GM23248 (cell line): Measurements from ENCODE around the gene TOR3A. TPM values are rescaled to one million over a fixed set of nuclear protein-coding genes. Genes with fewer than 3 reads are reported as not detected.
"Not testable (repeated sequence)": the region's sequence is repeated elsewhere in the genome, so short reads cannot be mapped to it uniquely, and the experiment has no call there.

Experiments used
- DNase-seq: peaks from one replicate; pipeline ENCODE4 v3.0.0-alpha.2; 2015
- H2AFZ ChIP-seq: fragments of 200-600 bp; sonication (generic); 2 replicates; pipeline ENCODE4 v1.6.1; 2016; ENCODE audit warnings: antibody characterized with exemption
- H3F3A ChIP-seq: fragments of 200-600 bp; sonication (generic); 2 replicates; pipeline ENCODE4 v1.6.1; 2016; ENCODE audit warnings: mild to moderate bottlenecking, antibody characterized with exemption, mixed run types; ENCODE audit not compliant: insufficient read depth
- H3K27ac ChIP-seq: fragments of 200-600 bp; sonication (generic); 2 replicates; pipeline ENCODE4 v1.5.1; 2016; ENCODE audit warnings: mild to moderate bottlenecking
- H3K27me3 ChIP-seq: fragments of 200-600 bp; sonication (generic); replicated peaks from 2 replicates; pipeline ENCODE4 v1.6.1; 2016; ENCODE audit warnings: mild to moderate bottlenecking; ENCODE audit not compliant: insufficient read depth
- H3K36me3 ChIP-seq: fragments of 200-600 bp; sonication (generic); 2 replicates; pipeline ENCODE4 v1.6.1; 2016; ENCODE audit warnings: low read depth, mild to moderate bottlenecking
- H3K4me1 ChIP-seq: fragments of 200-600 bp; sonication (generic); 2 replicates; pipeline ENCODE4 v1.6.1; 2016; ENCODE audit warnings: mild to moderate bottlenecking; ENCODE audit not compliant: insufficient read depth
- H3K4me2 ChIP-seq: fragments of 200-600 bp; sonication (generic); one replicate; pipeline ENCODE4 v1.6.1; 2016; ENCODE audit warnings: mild to moderate bottlenecking; ENCODE audit not compliant: unreplicated experiment
- H3K4me3 ChIP-seq: fragments of 200-600 bp; sonication (generic); 2 replicates; pipeline ENCODE4 v1.5.1; 2016; ENCODE audit warnings: mild to moderate bottlenecking
- H3K79me2 ChIP-seq: fragments of 200-600 bp; sonication (generic); 2 replicates; pipeline ENCODE4 v1.6.1; 2016; ENCODE audit warnings: mild to moderate bottlenecking; ENCODE audit not compliant: insufficient read depth
- H3K9ac ChIP-seq: fragments of 200-600 bp; sonication (generic); 2 replicates; pipeline ENCODE4 v1.6.1; 2016; ENCODE audit warnings: mild to moderate bottlenecking
- H3K9me2 ChIP-seq: fragments of 200-600 bp; sonication (generic); 2 replicates; pipeline ENCODE4 v1.6.1; 2016; ENCODE audit warnings: mixed run types, mild to moderate bottlenecking, moderate library complexity; ENCODE audit not compliant: insufficient read depth
- H3K9me3 ChIP-seq: fragments of 200-600 bp; sonication (generic); one replicate; pipeline ENCODE4 v1.6.1; 2017; ENCODE audit warnings: low read depth
- H4K20me1 ChIP-seq: fragments of 200-600 bp; sonication (generic); 2 replicates; pipeline ENCODE4 v1.6.0; 2016; ENCODE audit not compliant: insufficient read depth
- EZH2 ChIP-seq: fragments of 200-600 bp; sonication (generic); IDR thresholded peaks from 2 replicates; pipeline ENCODE4 v1.6.1; 2018; ENCODE audit warnings: antibody characterized with exemption, mild to moderate bottlenecking; ENCODE audit not compliant: insufficient read depth, poor library complexity, severe bottlenecking
- EZH2phosphoT487 ChIP-seq: fragments of 200-600 bp; sonication (generic); IDR thresholded peaks from 2 replicates; pipeline ENCODE4 v1.6.1; 2018; ENCODE audit warnings: antibody characterized with exemption, moderate library complexity, mild to moderate bottlenecking, low read depth; ENCODE audit not compliant: insufficient read depth
- WGBS, 2 experiments: methylation state at CpG; one replicate each; pipeline ENCODE4 v1.1.6; 2015 to 2017; ENCODE audit warnings: low lambda C conversion rate in 2 of 2, low coverage in 1 of 2; ENCODE audit errors: missing lambda C conversion rate in 2 of 2; 5-methylcytosine and 5-hydroxymethylcytosine counted together
- in situ Hi-C: fragments of 300-500 bp; cut with MboI; formaldehyde crosslinking; loops from 2 replicates; pipeline ENCODE4 v1.15.0; 2020
- polyA plus RNA-seq: library from polyadenylated mRNA; unstranded; fragments of >200 nt; fragmentation: Nextera tagmentation; extraction: Ambion mirVana; gene quantifications from 2 replicates; pipeline ENCODE4 v1.2.1, GENCODE V29; 2016
- total RNA-seq: library from RNA; depleted of rRNA; stranded (reverse); fragments of >200 nt; shearing (Covaris generic); gene quantifications from 2 replicates; pipeline ENCODE4 v1.2.3, GENCODE V29; 2014; rRNA removed

The TOR3A gene
- total RNA-seq, result 44.8 and 45.5 TPM in 2 replicates
- 22.2 and 25.1 TPM in 2 replicates for polyA plus RNA-seq

GRCh38 chr1:179081687-179082332 lies at the start of gene TOR3A:
TOR3A (plus strand) TSS chr1:179082070; CDS start chr1:179082129, 59 bp downstream.
- H3K9me2 ChIP-seq, result no peaks in the 10 kb centered on the region
- H3F3A ChIP-seq, result peaks cover 25% of the 10 kb centered on the region
- no peaks in the 10 kb centered on the region for H3K36me3 ChIP-seq
- peak; percentile 91 for DNase-seq
- 1% methylated on average over 46 to 47 of the region's 51 CpGs for WGBS, 2 experiments
- peaks cover 18% of the 10 kb centered on the region for H3K4me1 ChIP-seq
- H4K20me1 ChIP-seq, result no peaks in the 10 kb centered on the region
- TF ChIP-seq EZH2 (no peak), EZH2phosphoT487 (no peak)
- in situ Hi-C loops, result loop anchor here (25.0 kb wide), 1 partner anchor 255 kb away; no protein-coding TSS in a partner anchor
- H3K79me2 ChIP-seq, result peaks cover 24% of the 10 kb centered on the region
- H2AFZ ChIP-seq, result peak within 1 kb of the TSS; percentile 86
- no peaks in the 10 kb centered on the region for H3K27me3 ChIP-seq
- peak within 1 kb of the TSS; percentile 68 for H3K27ac ChIP-seq
- no peaks in the 10 kb centered on the region for H3K9me3 ChIP-seq
- H3K4me3 ChIP-seq, result peak within 1 kb of the TSS; percentile 78
- H3K9ac ChIP-seq, result peak within 1 kb of the TSS; percentile 85
- H3K4me2 ChIP-seq, result peak within 1 kb of the TSS; percentile 93

GRCh38 chr1:179034720-179035119 lies 47.1 kb upstream of the TOR3A start:
- H3K9me3 ChIP-seq, result no peaks in the 10 kb centered on the region
- H3K27me3 ChIP-seq, result no peaks in the 10 kb centered on the region
- peak overlapping the region; percentile 51 for H3K27ac ChIP-seq
- peak overlapping the region; percentile 44 for H3K4me2 ChIP-seq
- no peak overlapping the region for H2AFZ ChIP-seq
- no peaks in the 10 kb centered on the region for H3K36me3 ChIP-seq
- DNase-seq, result peak; percentile 80
- no peaks in the 10 kb centered on the region; the same call in 1 of the 2 replicates for H4K20me1 ChIP-seq
- no peaks in the 10 kb centered on the region for H3K9me2 ChIP-seq
- 88 to 90% methylated on average over 1 of the region's 1 CpG for WGBS, 2 experiments
- in situ Hi-C loops, result no loop called here
- TF ChIP-seq EZH2phosphoT487, result no peak
- no peak for TF ChIP-seq EZH2
- H3K4me1 ChIP-seq, result peaks cover 70% of the 10 kb centered on the region
- no peak overlapping the region for H3K4me3 ChIP-seq
- H3K79me2 ChIP-seq, result peaks cover 91% of the 10 kb centered on the region
- H3F3A ChIP-seq, result peaks cover 66% of the 10 kb centered on the region
- peak overlapping the region; percentile 25 for H3K9ac ChIP-seq

- Histone ChIP-seq H3K27ac (0 out of 2 replicates have a peak overlapping the region, but pooled peaks have one; percentile 32), H3K79me2 (peaks cover 75% of the 10 kb centered on the region), H3K9me2 (no peaks in the 10 kb centered on the region)
Observed at GRCh38 chr1:179036844-179037465, 44.9 kb upstream of the TOR3A start.

GRCh38 chr1:179038528-179039281 lies 43.2 kb upstream of the TOR3A start:
- in situ Hi-C loops, result no loop called here
- Histone ChIP-seq H2AFZ (no peak overlapping the region), H3K4me3 (no peak overlapping the region), H3K9me2 (no peaks in the 10 kb centered on the region), H3K27me3 (no peaks in the 10 kb centered on the region), H3K4me1 (peaks cover 47% of the 10 kb centered on the region), H3K9me3 (no peaks in the 10 kb centered on the region), H3F3A (peaks cover 41% of the 10 kb centered on the region), H3K9ac (no peak overlapping the region), H3K79me2 (peaks cover 76% of the 10 kb centered on the region), H3K4me2 (peak overlapping the region; percentile 43), H3K36me3 (no peaks in the 10 kb centered on the region), H3K27ac (no peak overlapping the region), H4K20me1 (no peaks in the 10 kb centered on the region; the same call in 1 of the 2 replicates)
- 13 to 27% methylated on average over 1 of the region's 1 CpG for WGBS, 2 experiments
- DNase-seq, result peak; percentile 25
- TF ChIP-seq EZH2 (no peak), EZH2phosphoT487 (no peak)

More at GRCh38 chr1:179036844-179037465, 44.9 kb upstream of the TOR3A start:
- no peaks in the 10 kb centered on the region; the same call in 1 of the 2 replicates for H4K20me1 ChIP-seq
- no peak overlapping the region for H3K9ac ChIP-seq
- in situ Hi-C loops, result no loop called here
- peaks cover 55% of the 10 kb centered on the region for H3F3A ChIP-seq
- 50 to 52% methylated on average over 2 of the region's 2 CpGs for whole genome bisulfite sequencing, 2 experiments
- H3K27me3 ChIP-seq, result no peaks in the 10 kb centered on the region
- no peaks in the 10 kb centered on the region for H3K36me3 ChIP-seq
- peak; percentile 72 for DNase-seq
- peak overlapping the region; percentile 16; the same call in 1 of the 2 replicates for H3K4me3 ChIP-seq
- H3K9me3 ChIP-seq, result no peaks in the 10 kb centered on the region
- H3K4me1 ChIP-seq, result peaks cover 63% of the 10 kb centered on the region
- H2AFZ ChIP-seq, result no peak overlapping the region
- TF ChIP-seq EZH2phosphoT487, result 0 out of 2 replicates have a peak, but pooled peaks have one; percentile 66
- TF ChIP-seq EZH2, result no peak
- peak overlapping the region; percentile 43 for H3K4me2 ChIP-seq

GRCh38 chr1:179039502-179040174 lies 42.2 kb upstream of the TOR3A start:
- H3K9me3 ChIP-seq, H3K9me2 ChIP-seq, H3K27ac ChIP-seq, H3K9ac ChIP-seq, in situ Hi-C loops, H3K27me3 ChIP-seq, H3K4me3 ChIP-seq, H2AFZ ChIP-seq, H4K20me1 ChIP-seq, DNase-seq, H3K4me2 ChIP-seq, H3K36me3 ChIP-seq: not testable (repeated sequence)
- Histone ChIP-seq H3K4me1 (peaks cover 37% of the 10 kb centered on the region), H3K79me2 (peaks cover 76% of the 10 kb centered on the region), H3F3A (peaks cover 38% of the 10 kb centered on the region)
- WGBS, 2 experiments, result 81 to 89% methylated on average over 6 to 7 of the region's 9 CpGs

GRCh38 chr1:179040175-179040551 lies 41.7 kb upstream of the TOR3A start:
- H3K36me3 ChIP-seq, H3K27me3 ChIP-seq, H3K9ac ChIP-seq, DNase-seq, H3K27ac ChIP-seq, H3K4me2 ChIP-seq, H3K4me3 ChIP-seq, H3K9me2 ChIP-seq, H4K20me1 ChIP-seq, H3K9me3 ChIP-seq, H2AFZ ChIP-seq, in situ Hi-C loops: not testable (repeated sequence)
- H3K4me1 ChIP-seq, result peaks cover 32% of the 10 kb centered on the region
- peaks cover 33% of the 10 kb centered on the region for H3F3A ChIP-seq
- H3K79me2 ChIP-seq, result peaks cover 76% of the 10 kb centered on the region
- 83 to 87% methylated on average over 3 to 13 of the region's 27 CpGs for WGBS, 2 experiments
